IMR-90 (cell line): ENCODE data around the gene TIMELESS. TPM values are rescaled to one million over a fixed set of nuclear protein-coding genes. Genes with fewer than 3 reads are reported as not detected.

Experiments used
- ATAC-seq: fragments of 200-7000 bp; cut with Tn5 transposase; 2 replicates; pipeline ENCODE4 v1.9.1; 2020; ENCODE audit warnings: low read depth, mild to moderate bottlenecking, moderate library complexity
- BruUV-seq: library from RNA; stranded (reverse); fragments of 400-500 nt; replicated peaks from 2 replicates; lab custom pipeline; 2021; lab: Mats Ljungman, UMichigan
- CTCF ChIA-PET: fragments of 300-600 bp; formaldehyde crosslinking; extraction: SDS; loops from one replicate; lab custom pipeline; 2021; ENCODE audit warnings: antibody characterized with exemption; lab: Yijun Ruan, JAX
- POLR2A ChIA-PET: fragments of 300-600 bp; sonication (Branson Sonifier 250); formaldehyde crosslinking; loops from one replicate; lab custom pipeline; 2022; ENCODE audit warnings: antibody characterized with exemption; ENCODE audit not compliant: unreplicated experiment; lab: Charles Lee
- DNase-seq: peaks from one replicate; pipeline ENCODE4 v3.0.0; 2013
- H2AFZ ChIP-seq: replicated peaks from 2 replicates; pipeline ENCODE3; 2013; ENCODE audit warnings: low read length, mild to moderate bottlenecking; ENCODE audit not compliant: poor library complexity
- H2AK5ac ChIP-seq: 2 replicates; pipeline ENCODE4 v1.6.1; 2013; ENCODE audit warnings: low read depth, low read length, inconsistent platforms
- H2AK9ac ChIP-seq: replicated peaks from 2 replicates; pipeline ENCODE3; 2013; ENCODE audit warnings: mild to moderate bottlenecking, low read depth, low read length, moderate library complexity; ENCODE audit not compliant: poor library complexity
- H2BK120ac ChIP-seq: 2 replicates; pipeline ENCODE4 v1.6.1; 2013; ENCODE audit warnings: low read depth, low read length, inconsistent platforms
- H2BK15ac ChIP-seq: 3 replicates; pipeline ENCODE4 v1.6.1; 2013; ENCODE audit warnings: low read depth, low read length, inconsistent platforms
- H2BK20ac ChIP-seq: 2 replicates; pipeline ENCODE4 v1.6.1; 2013; ENCODE audit warnings: low read depth, mild to moderate bottlenecking, inconsistent platforms, low read length, moderate library complexity
- H2BK5ac ChIP-seq: 2 replicates; pipeline ENCODE4 v1.6.1; 2013; ENCODE audit warnings: mild to moderate bottlenecking, low read depth, low read length, inconsistent platforms; ENCODE audit not compliant: poor library complexity, severe bottlenecking
- H3K14ac ChIP-seq: replicated peaks from 2 replicates; pipeline ENCODE4 v1.6.1; 2013; ENCODE audit warnings: low read depth, low read length, inconsistent platforms
- H3K18ac ChIP-seq: 2 replicates; pipeline ENCODE4 v1.6.1; 2013; ENCODE audit warnings: low read depth, low read length, control low read depth
- H3K23ac ChIP-seq: 2 replicates; pipeline ENCODE4 v1.6.1; 2013; ENCODE audit warnings: low read depth, low read length, inconsistent platforms
- H3K27ac ChIP-seq: 2 replicates; pipeline ENCODE4 v1.5.1; 2013; ENCODE audit warnings: mild to moderate bottlenecking, control low read depth, low read length; ENCODE audit not compliant: insufficient read depth
- H3K27me3 ChIP-seq: 2 replicates; pipeline ENCODE4 v1.6.1; 2013; ENCODE audit warnings: low read length; ENCODE audit not compliant: control insufficient read depth, insufficient read depth
- H3K36me3 ChIP-seq: 2 replicates; pipeline ENCODE4 v1.6.1; 2013; ENCODE audit warnings: low read length, mixed read lengths; ENCODE audit not compliant: control insufficient read depth, insufficient read depth
- H3K4ac ChIP-seq: 2 replicates; pipeline ENCODE4 v1.6.1; 2013; ENCODE audit warnings: low read depth, low read length, inconsistent platforms
- H3K4me1 ChIP-seq: 2 replicates; pipeline ENCODE4 v1.6.1; 2013; ENCODE audit warnings: low read length, mixed read lengths; ENCODE audit not compliant: control insufficient read depth, insufficient read depth
- H3K4me2 ChIP-seq: 2 replicates; pipeline ENCODE4 v1.6.1; 2013; ENCODE audit warnings: low read depth, mild to moderate bottlenecking, control low read depth, low read length, moderate library complexity
- H3K4me3 ChIP-seq: 2 replicates; pipeline ENCODE4 v1.5.1; 2013; ENCODE audit warnings: low read depth, mild to moderate bottlenecking, control low read depth, low read length, moderate library complexity; ENCODE audit not compliant: insufficient read depth
- H3K56ac ChIP-seq: 2 replicates; pipeline ENCODE4 v1.6.1; 2013; ENCODE audit warnings: low read length, inconsistent platforms; ENCODE audit not compliant: insufficient read depth; ENCODE audit errors: extremely low read depth
- H3K79me1 ChIP-seq, 2 experiments: 2 replicates each; pipeline ENCODE4 v1.6.1; 2013; ENCODE audit warnings: low read length in 2 of 2, inconsistent platforms in 1 of 2, low read depth in 1 of 2
- H3K9ac ChIP-seq: 2 replicates; pipeline ENCODE4 v1.6.1; 2013; ENCODE audit warnings: low read depth, low read length, control low read depth
- H3K9me1 ChIP-seq: 2 replicates; pipeline ENCODE4 v1.6.1; 2013; ENCODE audit warnings: low read length, inconsistent platforms; ENCODE audit not compliant: insufficient read depth
- H3K9me3 ChIP-seq: 2 replicates; pipeline ENCODE4 v1.6.1; 2013; ENCODE audit warnings: low read length; ENCODE audit not compliant: control insufficient read depth, insufficient read depth
- H4K20me1 ChIP-seq: 2 replicates; pipeline ENCODE4 v1.6.1; 2013; ENCODE audit warnings: low read length, inconsistent platforms; ENCODE audit not compliant: insufficient read depth
- H4K5ac ChIP-seq: 2 replicates; pipeline ENCODE4 v1.6.1; 2013; ENCODE audit warnings: mild to moderate bottlenecking, low read depth, low read length, control low read depth
- H4K8ac ChIP-seq, 2 experiments: 2 replicates each; pipeline ENCODE4 v1.6.1; 2013; ENCODE audit warnings: low read depth in 2 of 2, low read length in 2 of 2, control low read depth in 1 of 2, inconsistent platforms in 1 of 2
- H4K91ac ChIP-seq: 2 replicates; pipeline ENCODE4 v1.6.1; 2013; ENCODE audit warnings: low read depth, low read length, inconsistent platforms; ENCODE audit not compliant: insufficient read depth
- MAZ ChIP-seq: IDR thresholded peaks from 2 replicates; pipeline ENCODE4 v1.6.1; 2012; ENCODE audit warnings: low read depth, mild to moderate bottlenecking, low read length, improper control_type of control experiment, moderate library complexity, borderline replicate concordance
- RFX5 ChIP-seq: IDR thresholded peaks from 2 replicates; pipeline ENCODE4 v1.8.0; 2012; ENCODE audit warnings: low read depth, mild to moderate bottlenecking, low read length, moderate library complexity
- WGBS, 2 experiments: methylation state at CpG; one replicate each; pipeline versions ENCODE4 v1.1.5 to v1.1.7; 2013; ENCODE audit warnings: missing lambda C conversion rate in 2 of 2; ENCODE audit not compliant: insufficient read length in 1 of 2; ENCODE audit errors: extremely low coverage in 2 of 2; 5-methylcytosine and 5-hydroxymethylcytosine counted together
- dilution Hi-C: fragments of 300-500 bp; cut with HindIII; formaldehyde crosslinking; loops from one replicate; pipeline ENCODE4 v1.14.3; 2018; ENCODE audit warnings: low sequenced_read_pairs; ENCODE audit not compliant: unreplicated experiment
- in situ Hi-C: fragments of 300-500 bp; cut with MboI; formaldehyde crosslinking; loops from 3 replicates; pipeline ENCODE4 v1.14.3; 2019; ENCODE audit warnings: low sequenced_read_pairs, inconsistent platforms, mixed read lengths
- intact Hi-C: fragments of 100-400 bp; cut with micrococcal nuclease; formaldehyde crosslinking; loops from 2 replicates; pipeline ENCODE4 v1.10.0; 2022
- polyA plus RNA-seq, 3 experiments: library from polyadenylated mRNA; depleted of rRNA; stranded (reverse); fragments of >200 nt; gene quantifications; 2 replicates each; pipeline ENCODE4 v1.2.3, GENCODE V29; 2012; ENCODE audit warnings: low replicate concordance in 1 of 3
- total RNA-seq: library from RNA; depleted of rRNA; stranded (reverse); fragments of >200 nt; gene quantifications from 2 replicates; pipeline ENCODE4 v1.2.3, GENCODE V29; 2012

The TIMELESS gene
- total and polyA plus RNA-seq, 2 of the 4 experiments (the other 2 are of a cell fraction), result 7.3 to 10.4 TPM

DNA sequence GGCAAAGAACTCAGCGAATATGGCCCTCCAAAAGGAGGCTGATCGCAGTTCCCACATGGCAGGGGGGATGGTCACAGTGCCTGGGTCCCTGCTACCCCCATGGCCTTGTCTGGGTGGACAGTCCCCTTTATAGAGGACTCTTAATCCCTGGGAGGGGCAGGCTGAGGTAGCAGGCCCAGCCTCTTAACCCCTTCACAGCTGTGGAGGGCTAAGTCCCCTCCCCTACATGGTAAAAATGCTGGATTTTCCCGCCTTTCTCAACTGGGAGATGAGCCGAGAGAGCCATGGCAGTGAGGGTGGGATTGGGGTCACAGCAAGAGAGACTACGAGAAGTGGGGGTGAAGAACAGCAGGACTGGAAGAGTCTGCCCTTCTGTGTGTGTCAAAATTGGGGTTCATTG, 5.3 kb upstream of the TIMELESS start, which contains the start of gene MIP:
Gene MIP, minus strand, starts transcription at position 101 of the 400 bp plus-strand sequence. Its CDS starts 44 bp downstream, at position 57.
- peaks cover 20% of the 10 kb centered on the region for H3K27me3 ChIP-seq
- H2BK20ac ChIP-seq, result no peak within 1 kb of the TSS
- DNase-seq (no peak), ATAC-seq (no peak)
- H4K20me1 ChIP-seq, result no peaks in the 10 kb centered on the region
- intact Hi-C loops (no loop called here), in situ Hi-C loops (no loop called here), dilution Hi-C loops (no loop called here)
- no peaks in the 10 kb centered on the region for H3K9me1 ChIP-seq
- H3K9ac ChIP-seq, result no peak within 1 kb of the TSS
- H3K4ac ChIP-seq, result no peak within 1 kb of the TSS
- POLR2A ChIA-PET, result no interaction called here
- H2BK120ac ChIP-seq, result no peak within 1 kb of the TSS
- H2AFZ ChIP-seq, result peak within 1 kb of the TSS; percentile 64
- H3K36me3 ChIP-seq, result no peaks in the 10 kb centered on the region
- H2BK15ac ChIP-seq, result no peak within 1 kb of the TSS
- H3K14ac ChIP-seq, result no peak within 1 kb of the TSS
- no peak within 1 kb of the TSS for H3K23ac ChIP-seq
- BruUV-seq, result no TSS peak
- H3K27ac ChIP-seq, result no peak within 1 kb of the TSS
- H4K8ac ChIP-seq, result no peak within 1 kb of the TSS
- no CpG with 5 or more reads among the region's 5 CpGs for WGBS, 2 experiments
- no peak within 1 kb of the TSS for H3K56ac ChIP-seq
- H2BK5ac ChIP-seq, result no peak within 1 kb of the TSS
- H3K4me2 ChIP-seq, result no peak within 1 kb of the TSS
- no peak for TF ChIP-seq RFX5
- TF ChIP-seq MAZ, result no peak
- no peak within 1 kb of the TSS for H2AK9ac ChIP-seq
- H3K18ac ChIP-seq, result no peak within 1 kb of the TSS
- no peak within 1 kb of the TSS for H4K91ac ChIP-seq
- no peak within 1 kb of the TSS for H2AK5ac ChIP-seq
- H3K79me1 ChIP-seq, result no peaks in the 10 kb centered on the region
- CTCF ChIA-PET, result interaction anchor here (1.2 kb wide), 1 partner anchor 9 kb away, joined by 3 read pairs; no protein-coding TSS in a partner anchor
- H3K4me3 ChIP-seq, result no peak within 1 kb of the TSS
- no peaks in the 10 kb centered on the region for H3K4me1 ChIP-seq
- H4K5ac ChIP-seq, result no peak within 1 kb of the TSS
- no peaks in the 10 kb centered on the region for H3K9me3 ChIP-seq
